ENCODE results near the gene MICOS13.

GRCh38 chr19:5683177-5683886 lies 3.0 kb upstream of the MICOS13 start:
- TF ChIP-seq CTCF (IDR thresholded peaks at IDR 0.05) (no peak), GABPA (IDR thresholded peaks at IDR 0.05; ENCODE audit: low read depth) (no peak), USF2 (IDR thresholded peaks at IDR 0.05; ENCODE audit: borderline replicate concordance, low read depth, low read length) (no peak), JUND (IDR thresholded peaks at IDR 0.05) (no peak), SMC3 (IDR thresholded peaks at IDR 0.05; ENCODE audit: low read depth, low read length) (no peak), MEF2A (IDR thresholded peaks at IDR 0.05; ENCODE audit: borderline replicate concordance, low read depth) (no peak)

Data from SK-N-SH (cell line).